NOMO-1 (cell line): ENCODE measurements around the gene POU5F2.

Experiments used
- DNase-seq, 2 experiments: peaks; one replicate each; lab custom pipeline; 2025; ENCODE audit not compliant: unreplicated experiment in 2 of 2; lab: John Stamatoyannopoulos, UW

The POU5F2 gene

GRCh38 chr5:93717162-93717561, 24.2 kb downstream of the POU5F2 start:
- DNase-seq: no peak

DNA sequence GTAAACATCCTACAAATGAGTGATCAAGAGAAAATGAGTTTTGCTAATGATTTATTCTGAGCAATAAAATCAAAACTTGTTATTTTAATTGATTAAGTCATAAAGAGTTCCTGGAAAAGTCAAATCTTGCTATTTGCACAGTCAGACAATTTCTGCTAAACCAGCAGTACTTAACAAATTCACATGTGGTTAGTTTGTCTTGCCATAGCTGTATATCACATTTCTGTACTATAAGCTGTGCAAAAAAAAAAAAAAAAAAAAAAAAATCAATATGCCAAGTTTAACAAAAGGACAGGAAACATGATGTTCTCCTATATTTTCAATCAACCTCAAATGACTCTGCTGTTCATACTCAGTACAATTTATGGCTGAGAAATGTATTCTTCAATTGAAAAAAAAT, 24.9 kb downstream of the POU5F2 start:
- DNase-seq: no peak

DNA sequence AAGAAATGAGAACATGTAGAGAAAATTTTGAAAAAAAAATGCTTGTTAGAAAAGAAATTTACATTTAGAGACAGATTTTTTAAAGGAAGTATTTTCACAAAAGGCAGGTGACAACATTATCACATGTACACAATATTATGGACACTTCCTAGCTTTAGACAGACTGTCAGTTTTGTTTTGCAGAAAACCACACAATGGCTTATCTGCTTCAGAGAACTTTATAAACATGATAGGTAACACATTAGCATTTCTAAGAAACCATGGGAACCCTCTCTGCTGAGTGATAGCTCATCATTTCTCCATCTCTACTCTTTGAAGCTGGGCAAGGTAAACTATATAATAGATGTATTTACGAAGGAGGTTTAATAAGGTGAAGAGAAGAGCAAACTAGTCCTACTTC, 25.6 kb downstream of the POU5F2 start:
- no peak for DNase-seq

GRCh38 chr5:93715327-93715726, 26.1 kb downstream of the POU5F2 start:
- no peak for DNase-seq

DNA sequence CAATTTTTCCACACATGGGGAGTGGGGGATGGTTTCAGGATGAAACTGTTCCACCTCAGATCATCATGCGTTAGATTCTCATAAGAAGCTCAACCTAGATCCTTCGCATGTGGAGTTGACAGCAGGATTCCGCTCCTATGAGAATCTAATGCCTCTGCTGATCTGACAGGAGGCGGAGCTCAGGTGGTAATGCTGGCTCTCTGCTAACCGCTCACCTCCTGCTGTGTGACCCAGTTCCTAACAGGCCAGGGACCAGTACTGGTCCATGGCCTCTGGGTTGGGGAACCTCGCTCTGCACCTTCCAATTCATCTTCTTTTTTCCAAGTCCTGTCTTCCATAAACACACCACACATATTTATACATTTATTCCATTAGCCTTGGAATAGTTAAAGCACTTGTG, 33.0 kb downstream of the POU5F2 start:
- no peak for DNase-seq

- DNase-seq: no peak
Measured at GRCh38 chr5:93705896-93706295, 35.5 kb downstream of the POU5F2 start.

DNA sequence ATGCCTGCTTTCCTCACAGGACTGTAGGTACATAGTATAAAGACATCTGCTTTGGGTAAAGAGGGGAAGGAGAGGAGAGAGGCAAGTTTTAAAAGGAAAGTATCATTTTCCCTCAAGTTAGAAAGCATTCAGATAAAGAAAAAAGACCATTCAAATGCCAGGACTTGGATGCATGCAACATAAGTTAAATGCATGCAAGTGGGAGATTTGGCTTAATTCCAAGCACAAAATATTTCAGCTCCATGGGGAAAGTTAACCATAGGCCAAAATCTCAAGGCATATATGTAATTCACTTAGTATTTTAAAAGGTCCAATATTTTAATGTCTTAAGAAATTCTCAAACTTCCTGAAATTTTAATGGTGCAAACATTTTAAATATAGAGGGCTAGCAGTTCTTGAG, 36.4 kb downstream of the POU5F2 start:
- DNase-seq: no peak

- no peak for DNase-seq
Measured at GRCh38 chr5:93691997-93692396, 49.4 kb downstream of the POU5F2 start.
